Measurements from ENCODE around the gene FGF14. TPM values are rescaled to one million over a fixed set of nuclear protein-coding genes. Genes with fewer than 3 reads are reported as not detected.

Gene FGF14
- total RNA-seq, 4 donors from 2014 or later, result 0.04 to 1.4 (median 0.38) TPM

DNA sequence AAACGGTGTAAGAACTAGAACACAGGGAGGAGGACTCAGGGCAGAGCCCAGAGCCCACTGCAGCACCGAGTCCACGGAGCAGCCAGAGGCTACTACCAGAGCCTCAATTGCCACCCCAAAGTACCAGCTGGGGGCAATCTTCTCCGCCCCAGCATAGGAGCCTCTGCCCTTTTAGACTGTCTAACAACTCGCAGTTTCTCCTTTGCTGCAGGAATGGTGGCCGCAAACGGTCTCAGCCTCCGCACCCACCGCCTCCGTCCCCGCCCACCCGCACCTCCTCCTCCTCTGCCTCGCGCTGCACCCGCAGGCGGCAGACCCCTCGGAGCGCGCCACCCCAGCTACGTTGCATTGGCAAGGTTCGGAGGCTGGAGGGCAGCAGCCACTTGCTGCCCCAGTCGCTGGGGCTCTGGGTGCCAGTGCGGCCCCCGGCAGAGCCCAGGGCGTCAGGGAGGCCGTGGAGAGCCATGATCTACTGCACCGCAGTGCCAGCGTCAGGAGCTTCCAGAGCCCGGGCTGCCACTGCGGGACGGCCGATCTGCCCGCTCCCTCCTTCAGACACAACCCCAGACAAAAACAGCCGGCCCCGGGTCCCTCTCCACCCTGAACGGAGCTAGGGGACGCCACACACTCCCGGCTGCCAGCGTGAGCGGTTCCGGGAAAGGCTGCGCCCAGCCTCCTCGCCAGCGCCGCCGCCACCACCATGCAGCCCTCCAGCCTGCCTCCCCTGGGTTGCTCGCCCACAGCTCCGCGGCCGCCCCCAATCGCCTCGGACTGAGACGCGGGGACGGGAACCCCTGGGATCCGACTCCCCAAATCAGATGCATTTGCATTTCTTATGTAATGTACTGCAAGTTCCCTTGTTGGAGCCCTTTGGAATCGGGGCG is 1.8 kb downstream of the FGF14 start:
- TF ChIP-seq, protein P1, sequence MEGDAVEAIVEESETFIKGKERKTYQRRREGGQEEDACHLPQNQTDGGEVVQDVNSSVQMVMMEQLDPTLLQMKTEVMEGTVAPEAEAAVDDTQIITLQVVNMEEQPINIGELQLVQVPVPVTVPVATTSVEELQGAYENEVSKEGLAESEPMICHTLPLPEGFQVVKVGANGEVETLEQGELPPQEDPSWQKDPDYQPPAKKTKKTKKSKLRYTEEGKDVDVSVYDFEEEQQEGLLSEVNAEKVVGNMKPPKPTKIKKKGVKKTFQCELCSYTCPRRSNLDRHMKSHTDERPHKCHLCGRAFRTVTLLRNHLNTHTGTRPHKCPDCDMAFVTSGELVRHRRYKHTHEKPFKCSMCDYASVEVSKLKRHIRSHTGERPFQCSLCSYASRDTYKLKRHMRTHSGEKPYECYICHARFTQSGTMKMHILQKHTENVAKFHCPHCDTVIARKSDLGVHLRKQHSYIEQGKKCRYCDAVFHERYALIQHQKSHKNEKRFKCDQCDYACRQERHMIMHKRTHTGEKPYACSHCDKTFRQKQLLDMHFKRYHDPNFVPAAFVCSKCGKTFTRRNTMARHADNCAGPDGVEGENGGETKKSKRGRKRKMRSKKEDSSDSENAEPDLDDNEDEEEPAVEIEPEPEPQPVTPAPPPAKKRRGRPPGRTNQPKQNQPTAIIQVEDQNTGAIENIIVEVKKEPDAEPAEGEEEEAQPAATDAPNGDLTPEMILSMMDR (IDR thresholded peaks at IDR 0.05), result no peak
- no peak for TF ChIP-seq POLR2A (IDR thresholded peaks at IDR 0.05)
- Histone ChIP-seq H3K9me3 (no peaks in the 10 kb centered on the region), H3K36me3 (no peaks in the 10 kb centered on the region), H3K27me3 (no peaks in the 10 kb centered on the region), H3K27ac (no peak overlapping the region), H3K4me3 (replicated peaks in 1 of 3) (peak overlapping the region in 2 of 3 donors; percentile 11 to 40), H3K4me1 (peaks cover 0 to 31% of the 10 kb centered on the region in 2 donors)
- intact Hi-C loops (cut with DNase I), result no loop called here
- 0 to 2% methylated on average over 16 to 27 of the region's 58 CpGs for WGBS, 2 donors
- peak in 1 of 2 donors; percentile 3 for DNase-seq

DNA sequence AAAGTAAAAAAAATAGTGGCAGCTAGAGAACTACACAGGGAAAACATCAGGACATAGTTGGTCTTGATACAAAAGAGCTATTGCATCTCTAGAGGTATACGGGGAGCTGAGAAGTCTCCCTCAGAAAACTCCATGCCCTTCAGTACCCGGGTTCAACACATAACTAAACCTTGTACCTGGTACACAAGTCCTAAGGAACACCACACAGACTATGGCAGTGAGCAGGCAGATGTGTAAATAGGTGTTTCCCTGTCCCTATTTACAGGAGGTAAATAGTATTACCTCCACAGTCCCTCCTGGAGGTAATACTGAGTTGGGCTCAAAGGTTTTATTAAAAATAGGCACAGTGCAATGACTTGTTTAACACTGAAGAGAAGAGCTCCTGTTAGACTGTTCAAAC is 5.9 kb downstream of the FGF14 start:
- Histone ChIP-seq H3K4me1 (peaks cover 5 to 25% of the 10 kb centered on the region in 2 donors), H3K4me3 (replicated peaks in 1 of 3) (no peak overlapping the region), H3K9me3 (no peaks in the 10 kb centered on the region), H3K27ac (no peak overlapping the region), H3K36me3 (no peaks in the 10 kb centered on the region), H3K27me3 (no peaks in the 10 kb centered on the region)
- intact Hi-C loops (cut with DNase I), result no loop called here
- DNase-seq, result no peak
- TF ChIP-seq POLR2A (IDR thresholded peaks at IDR 0.05), result no peak
- TF ChIP-seq, protein P1 (IDR thresholded peaks at IDR 0.05), result no peak
- 91 to 92% methylated on average over 2 of the region's 2 CpGs for WGBS, 2 donors

DNA sequence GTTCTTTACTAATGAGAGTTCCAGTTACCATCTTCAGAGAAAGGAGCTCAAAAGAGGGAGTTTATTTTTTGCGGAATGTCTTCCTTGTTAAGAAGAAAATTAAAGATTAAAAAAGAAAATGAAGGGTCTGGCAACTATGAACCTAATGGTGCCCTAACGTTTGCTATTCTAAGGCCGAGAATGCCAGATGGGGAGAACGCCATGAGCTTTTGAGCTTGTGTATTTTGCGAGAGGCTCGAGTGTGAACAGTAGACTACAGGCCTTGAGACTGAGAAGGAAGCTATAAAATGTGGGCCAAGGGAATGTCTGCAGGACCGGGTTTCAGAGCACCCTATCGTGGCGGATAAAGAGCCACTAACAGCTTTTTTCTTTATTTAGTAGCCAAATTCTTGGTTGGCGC is 6.7 kb downstream of the FGF14 start:
- intact Hi-C loops (cut with DNase I), result no loop called here
- peak overlapping the region in 1 of 3 donors; percentile 51 for H3K27ac ChIP-seq
- no peak for TF ChIP-seq POLR2A (IDR thresholded peaks at IDR 0.05)
- TF ChIP-seq, protein P1 (IDR thresholded peaks at IDR 0.05), result no peak
- WGBS, 2 donors, result 90 to 92% methylated on average over 10 of the region's 10 CpGs
- DNase-seq, result no peak
- no peaks in the 10 kb centered on the region for H3K36me3 ChIP-seq
- H3K9me3 ChIP-seq, result no peaks in the 10 kb centered on the region
- H3K4me3 ChIP-seq (replicated peaks in 1 of 3), result peak overlapping the region in 1 of 3 donors; percentile 79
- peaks cover 5 to 17% of the 10 kb centered on the region in 2 donors for H3K4me1 ChIP-seq
- H3K27me3 ChIP-seq, result no peaks in the 10 kb centered on the region

DNA sequence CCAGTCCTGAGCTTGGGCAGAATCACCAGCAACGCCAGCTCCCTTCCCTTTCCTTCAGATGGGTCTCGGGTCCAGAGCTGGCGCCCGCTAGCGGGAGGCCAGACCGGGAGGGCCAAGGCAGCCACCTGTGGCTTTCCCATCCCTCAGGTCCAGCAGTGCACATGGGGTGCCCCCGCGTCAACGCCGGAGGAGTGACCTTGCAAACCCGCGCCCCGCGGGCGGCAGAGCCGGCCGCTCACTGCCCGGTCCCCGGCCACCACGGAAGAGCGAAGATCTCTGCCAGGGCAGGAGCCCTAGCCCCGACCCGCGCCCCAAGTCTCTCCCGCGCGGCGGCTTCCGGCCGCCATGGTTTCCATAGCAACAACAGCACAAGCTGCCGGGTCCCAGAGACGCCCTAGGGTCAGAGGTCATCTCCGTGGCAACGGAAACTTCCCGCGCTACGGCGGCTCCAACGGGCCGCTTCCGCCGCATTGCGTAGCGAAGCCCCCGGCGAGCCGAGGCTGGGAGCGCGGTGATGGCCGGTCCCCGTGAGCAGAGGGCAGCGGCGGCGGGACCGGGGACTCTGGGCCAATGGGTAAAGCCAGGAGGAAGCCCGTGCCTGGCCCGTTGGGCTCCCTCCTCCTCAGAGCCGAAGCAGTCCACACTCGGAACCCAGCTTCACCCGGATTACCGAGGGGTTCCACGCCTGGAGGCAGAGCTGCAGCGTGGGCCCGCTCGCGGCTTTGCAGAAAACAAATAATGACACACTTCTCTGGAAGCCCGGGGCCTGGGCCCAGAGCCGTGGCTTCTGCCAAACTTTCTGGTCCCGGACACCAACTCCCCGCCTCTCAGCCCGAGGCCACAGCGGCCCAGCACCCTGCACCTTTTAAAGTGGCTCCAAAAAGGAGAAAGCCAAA is 7.4 kb downstream of the FGF14 start:
- 4 to 13% methylated on average over 10 to 16 of the region's 72 CpGs for WGBS, 2 donors
- H3K36me3 ChIP-seq, result no peaks in the 10 kb centered on the region
- peaks cover 5 to 10% of the 10 kb centered on the region in 2 donors for H3K4me1 ChIP-seq
- intact Hi-C loops (cut with DNase I), result no loop called here
- H3K4me3 ChIP-seq (replicated peaks in 1 of 3), result peak overlapping the region; percentile 69 to 80 (median 79)
- no peaks in the 10 kb centered on the region for H3K27me3 ChIP-seq
- H3K9me3 ChIP-seq, result no peaks in the 10 kb centered on the region
- TF ChIP-seq, protein P1 (IDR thresholded peaks at IDR 0.05), result no peak
- TF ChIP-seq POLR2A (IDR thresholded peaks at IDR 0.05), result peak in 1 of 2 donors; percentile 55
- peak overlapping the region; percentile 46 to 66 (median 51) for H3K27ac ChIP-seq
- peak; percentile 89 for DNase-seq
